Measurements from ENCODE around the gene KRTAP5-2.
A peak's percentile ranks its signal among the peaks of the same experiment; 100 is the strongest.
"Not testable (repeated sequence)": the region's sequence is repeated elsewhere in the genome, so short reads cannot be mapped to it uniquely, and the experiment has no call there.

GRCh38 chr11:1605923-1606322 is 7.8 kb upstream of the KRTAP5-2 start:
- not testable (repeated sequence) for TF ChIP-seq POLR2A (IDR thresholded peaks at IDR 0.05; ENCODE audit: low read depth, low read length); POLR2AphosphoS5 (IDR thresholded peaks at IDR 0.05; ENCODE audit: low read depth, low read length); TAF1 (IDR thresholded peaks at IDR 0.05; ENCODE audit: low read depth, low read length); PAX5 (IDR thresholded peaks at IDR 0.05; ENCODE audit: insufficient read depth, low read length, severe bottlenecking); POU2F2 (IDR thresholded peaks at IDR 0.05; ENCODE audit: low read depth, low read length)
- peak; percentile 66 for TF ChIP-seq SPI1 (IDR thresholded peaks at IDR 0.05; ENCODE audit: low read depth, low read length)
